ENCODE data around the gene APOL2.

GRCh38 chr22:36197065-36197440, 42.3 kb downstream of the APOL2 start:
- TF ChIP-seq CTCF (IDR thresholded peaks at IDR 0.05) (no peak), POLR2A (IDR thresholded peaks at IDR 0.05) (no peak)

Data from uterus (tissue), 2 donors.